Measurements from ENCODE around the gene CAMK1G.

CAMK1G gene

DNA sequence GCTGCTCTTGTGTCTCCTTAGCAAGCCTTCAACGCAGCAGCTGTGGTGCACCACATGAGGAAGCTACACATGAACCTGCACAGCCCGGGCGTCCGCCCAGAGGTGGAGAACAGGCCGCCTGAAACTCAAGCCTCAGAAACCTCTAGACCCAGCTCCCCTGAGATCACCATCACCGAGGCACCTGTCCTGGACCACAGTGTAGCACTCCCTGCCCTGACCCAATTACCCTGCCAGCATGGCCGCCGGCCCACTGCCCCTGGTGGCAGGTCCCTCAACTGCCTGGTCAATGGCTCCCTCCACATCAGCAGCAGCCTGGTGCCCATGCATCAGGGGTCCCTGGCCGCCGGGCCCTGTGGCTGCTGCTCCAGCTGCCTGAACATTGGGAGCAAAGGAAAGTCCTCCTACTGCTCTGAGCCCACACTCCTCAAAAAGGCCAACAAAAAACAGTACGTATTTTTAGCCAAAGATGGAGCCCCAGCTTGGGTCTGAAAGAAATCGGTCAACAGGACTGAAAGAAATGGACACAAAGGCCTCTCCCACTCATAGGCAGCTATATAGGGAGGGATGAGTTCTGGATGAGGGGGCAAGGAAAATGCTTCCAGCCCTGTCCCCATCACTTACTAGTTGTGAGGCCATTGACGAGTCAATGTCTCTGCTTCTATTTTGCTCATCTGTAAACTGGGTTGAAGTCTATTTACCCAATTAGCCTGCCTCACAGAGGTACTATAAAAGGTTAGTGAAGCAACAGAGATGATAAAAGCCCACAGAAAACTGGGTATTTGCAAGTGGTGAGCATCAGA lies 28.5 kb downstream of the CAMK1G start:
- TF ChIP-seq, protein P1, sequence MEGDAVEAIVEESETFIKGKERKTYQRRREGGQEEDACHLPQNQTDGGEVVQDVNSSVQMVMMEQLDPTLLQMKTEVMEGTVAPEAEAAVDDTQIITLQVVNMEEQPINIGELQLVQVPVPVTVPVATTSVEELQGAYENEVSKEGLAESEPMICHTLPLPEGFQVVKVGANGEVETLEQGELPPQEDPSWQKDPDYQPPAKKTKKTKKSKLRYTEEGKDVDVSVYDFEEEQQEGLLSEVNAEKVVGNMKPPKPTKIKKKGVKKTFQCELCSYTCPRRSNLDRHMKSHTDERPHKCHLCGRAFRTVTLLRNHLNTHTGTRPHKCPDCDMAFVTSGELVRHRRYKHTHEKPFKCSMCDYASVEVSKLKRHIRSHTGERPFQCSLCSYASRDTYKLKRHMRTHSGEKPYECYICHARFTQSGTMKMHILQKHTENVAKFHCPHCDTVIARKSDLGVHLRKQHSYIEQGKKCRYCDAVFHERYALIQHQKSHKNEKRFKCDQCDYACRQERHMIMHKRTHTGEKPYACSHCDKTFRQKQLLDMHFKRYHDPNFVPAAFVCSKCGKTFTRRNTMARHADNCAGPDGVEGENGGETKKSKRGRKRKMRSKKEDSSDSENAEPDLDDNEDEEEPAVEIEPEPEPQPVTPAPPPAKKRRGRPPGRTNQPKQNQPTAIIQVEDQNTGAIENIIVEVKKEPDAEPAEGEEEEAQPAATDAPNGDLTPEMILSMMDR (IDR thresholded peaks at IDR 0.05; ENCODE audit: low read depth, low read length, missing control alignments), result peak; percentile 36
- DNase-seq (ENCODE audit: low read depth), result no peak

DNA sequence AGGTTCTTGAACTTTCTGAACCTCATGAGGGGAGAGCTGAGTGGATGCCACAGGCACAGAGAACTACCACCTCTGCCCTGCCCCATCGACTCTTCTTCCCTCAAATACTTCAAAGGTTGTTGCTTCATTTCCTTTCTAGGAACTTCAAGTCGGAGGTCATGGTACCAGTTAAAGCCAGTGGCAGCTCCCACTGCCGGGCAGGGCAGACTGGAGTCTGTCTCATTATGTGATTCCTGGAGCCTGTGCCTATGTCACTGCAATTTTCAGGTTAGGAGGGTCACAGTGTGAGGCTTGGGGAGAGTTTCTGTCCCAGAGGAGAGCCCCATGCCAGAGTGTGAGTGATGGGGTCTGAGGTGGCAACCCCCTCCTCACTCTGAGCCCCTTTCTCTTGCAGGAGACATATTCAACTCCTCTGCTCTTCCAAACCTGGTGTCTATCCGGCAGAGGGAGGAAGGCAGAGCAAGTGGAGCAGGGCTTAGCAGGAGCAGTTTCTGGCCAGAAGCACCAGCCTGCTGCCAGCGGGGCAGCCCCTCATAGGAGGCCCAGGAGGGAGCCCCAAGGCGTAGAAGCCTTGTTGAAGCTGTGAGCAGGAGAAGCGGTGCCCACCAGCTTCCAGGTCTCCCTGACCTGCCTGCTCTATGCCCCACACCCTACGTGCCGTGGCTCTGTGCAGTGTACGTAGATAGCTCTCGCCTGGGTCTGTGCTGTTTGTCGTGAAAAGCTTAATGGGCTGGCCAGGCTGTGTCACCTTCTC lies 29.3 kb downstream of the CAMK1G start:
- no peak for DNase-seq (ENCODE audit: low read depth)

More for the DNA sequence above, 28.5 kb downstream of the CAMK1G start:
- no peak overlapping the region for H3K4me3 ChIP-seq (ENCODE audit: low read depth, low read length)

GRCh38 chr1:209613400-209614150 lies 30.1 kb downstream of the CAMK1G start:
- DNase-seq (ENCODE audit: low read depth), result no peak
- TF ChIP-seq, protein P1 (IDR thresholded peaks at IDR 0.05; ENCODE audit: low read depth, low read length, missing control alignments), result no peak
- no peak overlapping the region for H3K4me3 ChIP-seq (ENCODE audit: low read depth, low read length)

More for the DNA sequence above, 29.3 kb downstream of the CAMK1G start:
- TF ChIP-seq, protein P1 (IDR thresholded peaks at IDR 0.05; ENCODE audit: low read depth, low read length, missing control alignments), result no peak
- no peak overlapping the region for H3K4me3 ChIP-seq (ENCODE audit: low read depth, low read length)

DNA sequence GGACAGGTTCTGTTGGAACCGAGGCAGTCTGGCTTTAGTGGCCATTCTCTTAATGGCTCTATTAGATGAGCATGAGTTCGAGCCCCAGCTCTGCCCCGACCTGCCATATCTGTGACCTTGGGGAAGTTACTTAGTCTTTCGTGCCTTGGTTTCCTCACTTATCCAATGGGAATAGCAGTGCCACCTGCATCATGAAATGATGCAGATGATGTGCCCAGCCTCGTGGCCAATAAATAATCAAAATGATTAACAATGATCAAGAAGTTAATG lies 30.6 kb downstream of the CAMK1G start:
- H3K4me3 ChIP-seq (ENCODE audit: low read depth, low read length), result no peak overlapping the region
- no peak for DNase-seq (ENCODE audit: low read depth)
- TF ChIP-seq, protein P1 (IDR thresholded peaks at IDR 0.05; ENCODE audit: low read depth, low read length, missing control alignments), result no peak

GRCh38 chr1:209614906-209615305 lies 31.4 kb downstream of the CAMK1G start:
- H3K4me3 ChIP-seq (ENCODE audit: low read depth, low read length), result no peak overlapping the region
- no peak for DNase-seq (ENCODE audit: low read depth)
- TF ChIP-seq, protein P1 (IDR thresholded peaks at IDR 0.05; ENCODE audit: low read depth, low read length, missing control alignments), result no peak

- no peak overlapping the region for H3K4me3 ChIP-seq (ENCODE audit: low read depth, low read length)
- TF ChIP-seq, protein P1 (IDR thresholded peaks at IDR 0.05; ENCODE audit: low read depth, low read length, missing control alignments), result no peak
- DNase-seq (ENCODE audit: low read depth), result no peak
Observed at GRCh38 chr1:209616366-209617046, 33.0 kb downstream of the CAMK1G start.
